Skin epidermis (tissue), 12 donors: ENCODE results near the gene CPVL.
A peak's percentile ranks its signal among the peaks of the same experiment; 100 is the strongest.

Source experiments
- H3K27ac ChIP-seq, 21 experiments: fragments of 200-600 bp; sonication (generic) in 11 of 21; one replicate each; pipeline ENCODE4 v1.5.0; 2020; ENCODE audit warnings: mild to moderate bottlenecking in 3 of 21, inconsistent platforms in 2 of 21, moderate library complexity in 2 of 21
- H3K4me3 ChIP-seq, 7 experiments: fragments of 200-600 bp; sonication (generic) in 2 of 7; one replicate each; pipeline ENCODE4 v1.5.0; 2020; ENCODE audit warnings: inconsistent platforms in 2 of 7, mild to moderate bottlenecking in 2 of 7, moderate library complexity in 1 of 7

The CPVL gene

DNA sequence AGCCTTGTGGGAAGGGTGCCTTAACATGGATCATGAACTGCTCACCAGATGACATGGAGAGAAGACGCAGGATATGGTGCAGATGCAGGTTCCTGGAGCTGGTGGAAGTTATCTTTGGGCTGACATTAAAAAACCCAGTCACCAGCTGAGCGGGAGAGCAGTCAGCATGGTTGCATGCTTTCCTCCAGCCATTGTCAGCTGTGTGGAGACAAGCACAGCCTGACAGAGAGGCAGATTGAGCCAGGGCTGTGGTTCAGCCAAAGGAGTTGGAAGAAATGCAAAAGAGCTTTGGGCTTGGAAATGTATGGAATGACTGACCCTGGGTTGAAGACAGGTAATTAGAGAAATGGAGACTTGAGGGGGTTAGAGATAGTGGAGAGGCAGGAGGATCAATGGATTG, 79.7 kb downstream of the CPVL start:
- Histone ChIP-seq H3K27ac (no peak overlapping the region), H3K4me3 (no peak overlapping the region)

DNA sequence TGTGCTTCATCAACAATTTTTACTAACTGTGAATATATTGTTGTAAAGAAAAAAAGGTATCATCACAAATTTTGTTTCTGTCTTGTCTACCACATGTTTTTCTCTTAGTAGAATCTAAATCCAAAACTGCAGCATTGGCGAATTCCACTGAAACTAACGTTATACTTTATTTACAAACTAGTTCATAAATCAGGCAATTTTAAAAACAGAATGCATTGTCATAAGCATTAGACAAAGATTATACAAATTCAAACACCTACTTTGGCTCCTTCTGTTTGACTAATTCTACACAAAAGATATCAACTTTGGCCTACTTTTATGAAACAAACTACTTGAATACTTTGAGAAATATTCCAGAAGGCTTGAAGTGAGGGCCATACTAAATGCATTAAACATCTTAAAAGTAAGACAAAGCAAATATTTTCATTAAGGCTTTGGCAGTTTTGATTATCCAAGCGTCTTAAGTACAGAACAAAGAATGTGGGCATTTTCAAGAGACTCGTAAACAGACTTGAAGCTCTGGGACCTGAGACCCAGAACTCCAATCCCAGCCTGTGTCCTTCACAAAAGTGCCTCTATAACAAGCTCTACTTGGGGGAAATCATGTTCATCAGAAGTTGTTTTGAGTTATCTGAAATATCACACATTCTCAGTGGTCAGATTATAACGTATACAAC, 81.0 kb downstream of the CPVL start:
- no peak overlapping the region for H3K27ac ChIP-seq
- H3K4me3 ChIP-seq = no peak overlapping the region

DNA sequence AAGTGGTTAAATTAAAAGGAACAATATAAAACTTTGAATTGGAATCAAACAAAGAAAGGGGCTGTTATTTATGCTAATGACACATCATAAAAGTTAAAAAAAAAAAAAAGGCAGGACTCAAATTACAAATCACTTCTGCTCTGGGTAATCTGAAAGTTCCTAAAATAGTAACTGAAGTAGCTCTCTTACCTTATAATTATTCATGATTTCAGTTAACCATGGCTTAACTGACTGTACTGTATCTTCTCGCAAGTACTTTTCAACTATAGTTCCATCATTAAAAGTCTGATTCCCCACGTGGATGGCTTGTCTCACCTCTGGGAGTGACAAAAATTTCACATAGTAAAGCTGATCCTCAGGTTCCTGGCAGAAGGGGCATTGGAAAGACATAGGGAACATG, 82.5 kb downstream of the CPVL start:
- Histone ChIP-seq H3K4me3 (no peak overlapping the region), H3K27ac (no peak overlapping the region)

DNA sequence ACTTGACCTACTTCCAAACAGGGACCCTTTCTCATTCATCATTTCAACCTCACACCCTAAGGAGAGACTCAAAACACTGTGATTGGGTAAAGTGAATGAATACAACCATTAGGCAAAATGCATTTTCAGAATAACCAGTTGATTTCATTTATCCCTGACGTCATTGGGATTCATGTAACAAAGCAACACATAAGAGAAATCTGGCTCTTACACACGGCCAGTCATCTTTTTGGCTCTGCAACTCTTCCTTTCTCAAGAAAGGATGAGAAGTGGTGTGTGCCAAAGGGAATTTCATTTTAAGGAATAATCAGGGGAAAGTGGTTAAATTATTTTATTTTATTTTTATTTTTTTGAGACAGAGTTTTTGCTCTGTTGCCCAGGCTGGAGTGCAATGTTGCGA, 83.1 kb downstream of the CPVL start:
- Histone ChIP-seq H3K27ac (no peak overlapping the region), H3K4me3 (no peak overlapping the region)

DNA sequence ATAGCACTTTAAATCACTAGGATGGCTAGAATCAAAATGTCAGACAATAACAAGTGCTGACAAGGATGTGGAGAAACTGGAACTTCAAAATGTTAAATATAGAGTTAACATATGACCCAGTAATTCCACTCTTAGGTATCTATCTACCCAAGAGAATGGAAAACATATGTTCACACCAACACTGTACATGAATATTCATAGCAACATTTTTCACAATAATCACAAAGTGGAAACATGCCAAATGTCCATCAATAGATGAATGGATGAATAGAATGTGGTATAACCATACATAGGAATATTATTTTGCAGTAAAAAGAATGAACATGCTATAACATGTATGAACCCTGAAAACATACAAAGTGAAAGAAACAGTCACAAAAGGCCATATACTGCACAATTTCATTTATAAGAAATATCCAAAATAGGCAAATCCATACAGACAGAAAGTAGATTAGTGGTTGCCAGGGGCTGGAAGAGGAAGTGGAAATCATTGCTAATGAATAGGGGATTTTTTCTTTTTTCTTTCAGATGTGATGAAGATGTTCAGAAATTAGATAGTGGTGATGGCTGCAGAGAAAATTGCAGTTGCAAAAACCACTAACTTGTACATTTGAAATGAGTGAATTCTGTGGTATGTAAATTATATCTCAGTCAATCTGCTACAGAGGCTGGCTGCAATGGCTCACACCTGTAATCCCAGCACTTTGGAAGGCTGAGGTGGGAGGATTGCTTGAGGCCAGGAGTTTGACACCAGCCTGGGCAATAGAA, 93.0 kb downstream of the CPVL start:
- no peak overlapping the region for H3K4me3 ChIP-seq
- no peak overlapping the region for H3K27ac ChIP-seq

DNA sequence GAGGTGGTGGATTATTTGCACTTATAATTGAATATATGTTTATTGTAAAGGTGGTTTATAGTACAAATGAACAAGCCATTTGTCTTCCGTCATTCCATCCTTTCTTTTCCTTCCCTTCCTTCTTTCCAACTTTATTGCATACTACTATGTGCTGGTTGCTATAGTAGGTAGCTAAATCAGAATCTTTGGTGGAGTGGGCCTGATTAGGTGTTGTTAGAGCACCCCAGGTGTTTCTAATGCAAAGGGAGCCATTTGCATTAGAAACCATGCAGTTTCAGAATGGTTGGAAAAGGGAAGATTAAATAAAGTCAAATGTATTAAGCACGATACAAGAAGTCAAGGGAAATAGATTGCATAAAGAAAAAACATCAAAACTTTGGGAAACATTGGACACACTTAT, 99.4 kb downstream of the CPVL start:
- Histone ChIP-seq H3K4me3 (no peak overlapping the region), H3K27ac (no peak overlapping the region)

DNA sequence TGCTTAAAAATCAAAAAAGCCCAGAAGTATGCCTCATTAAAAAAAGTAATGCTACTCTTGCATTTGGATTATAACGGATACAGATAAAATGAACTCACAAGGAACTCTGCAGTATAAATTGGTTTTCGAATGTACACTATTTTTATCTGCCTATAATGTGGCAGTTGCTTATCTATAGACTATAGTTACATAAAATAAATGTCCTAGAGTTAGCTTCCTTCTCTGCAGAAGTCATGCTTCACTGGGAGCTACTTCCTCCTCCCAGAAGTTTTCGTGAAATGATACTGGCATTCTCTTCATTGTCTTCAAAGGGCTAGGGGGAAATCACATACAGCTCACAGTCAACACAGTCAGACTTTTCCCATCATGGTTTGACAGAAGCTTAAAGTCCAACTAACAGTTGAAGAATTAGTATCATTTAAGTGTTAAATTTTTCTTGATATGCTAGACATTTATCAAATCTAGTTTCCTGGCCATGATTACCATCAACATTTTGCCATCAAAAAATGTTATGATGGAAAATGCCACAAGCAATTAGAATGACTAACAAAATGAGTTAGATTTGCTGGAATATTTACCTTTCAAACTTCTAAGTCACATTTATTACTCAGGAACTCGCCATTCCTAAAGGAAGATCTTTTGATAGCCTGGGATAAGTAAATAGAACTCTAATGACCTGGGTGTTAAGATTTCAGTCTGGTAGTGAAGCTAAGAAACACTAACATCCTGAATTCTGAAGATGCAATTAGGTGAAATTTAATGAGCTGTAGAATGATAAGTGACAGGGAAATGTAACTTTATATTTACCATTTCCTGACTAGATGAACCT, 100.9 kb downstream of the CPVL start:
- no peak overlapping the region for H3K4me3 ChIP-seq

DNA sequence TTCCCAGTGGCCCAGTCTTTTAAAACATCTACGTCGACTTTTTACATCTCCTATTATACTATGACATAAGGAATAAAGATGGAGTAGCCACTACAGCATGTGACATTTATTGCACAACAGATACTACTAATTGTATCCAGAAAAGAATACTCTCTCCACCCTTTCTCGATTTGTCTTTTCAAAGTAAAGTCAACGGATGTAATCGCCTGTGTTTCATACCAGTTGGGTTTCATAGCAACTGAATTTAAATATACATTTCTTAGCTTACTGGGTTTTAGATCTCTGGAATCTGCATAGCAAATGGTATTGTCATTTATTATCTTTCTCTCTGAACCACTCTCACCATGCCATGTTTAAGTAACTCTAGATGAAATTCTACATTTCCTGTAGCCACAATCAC, 101.8 kb downstream of the CPVL start:
- Histone ChIP-seq H3K27ac (no peak overlapping the region), H3K4me3 (no peak overlapping the region)

More for the DNA sequence above, 100.9 kb downstream of the CPVL start:
- no peak overlapping the region for H3K27ac ChIP-seq

DNA sequence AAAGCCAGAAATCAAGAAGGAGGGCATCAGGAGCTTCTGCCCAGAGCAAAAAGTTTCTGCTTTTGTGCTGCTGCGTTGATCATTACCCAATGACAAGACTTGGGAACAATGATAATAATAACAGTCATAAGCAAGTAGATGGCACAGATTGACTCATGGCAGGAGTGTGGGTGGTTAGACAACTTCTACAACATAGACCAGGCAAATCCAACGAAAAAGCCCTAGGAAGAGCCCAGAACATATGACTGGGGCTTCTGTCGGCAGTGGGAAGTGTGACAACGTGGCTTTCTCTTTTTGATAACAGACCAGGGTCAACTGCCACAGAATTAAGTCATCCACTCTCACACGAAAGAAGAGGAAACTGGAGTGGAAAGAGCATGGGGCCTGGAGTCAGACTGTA, 102.8 kb downstream of the CPVL start:
- H3K27ac ChIP-seq = no peak overlapping the region
- H3K4me3 ChIP-seq = no peak overlapping the region

DNA sequence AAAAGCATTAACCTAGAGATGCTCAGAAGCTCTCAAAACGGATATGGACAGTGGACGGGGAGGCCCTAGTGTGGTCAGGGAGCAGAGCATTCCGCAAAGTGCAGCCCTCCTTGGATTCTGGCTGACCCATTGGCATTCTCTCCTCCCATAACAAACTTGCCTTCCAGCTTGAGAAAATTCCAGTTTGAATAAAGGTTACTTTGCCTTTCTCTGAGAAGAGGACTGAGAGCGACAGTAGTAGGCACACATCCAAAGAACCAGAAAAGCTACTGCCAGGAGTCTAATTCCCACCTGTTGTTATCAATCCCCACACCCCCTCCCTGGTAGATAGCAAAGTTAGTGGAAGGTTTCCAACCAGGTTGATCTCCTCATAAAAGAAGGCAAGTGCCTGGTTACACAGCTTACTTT, 103.5 kb downstream of the CPVL start:
- H3K4me3 ChIP-seq = no peak overlapping the region
- no peak overlapping the region for H3K27ac ChIP-seq

DNA sequence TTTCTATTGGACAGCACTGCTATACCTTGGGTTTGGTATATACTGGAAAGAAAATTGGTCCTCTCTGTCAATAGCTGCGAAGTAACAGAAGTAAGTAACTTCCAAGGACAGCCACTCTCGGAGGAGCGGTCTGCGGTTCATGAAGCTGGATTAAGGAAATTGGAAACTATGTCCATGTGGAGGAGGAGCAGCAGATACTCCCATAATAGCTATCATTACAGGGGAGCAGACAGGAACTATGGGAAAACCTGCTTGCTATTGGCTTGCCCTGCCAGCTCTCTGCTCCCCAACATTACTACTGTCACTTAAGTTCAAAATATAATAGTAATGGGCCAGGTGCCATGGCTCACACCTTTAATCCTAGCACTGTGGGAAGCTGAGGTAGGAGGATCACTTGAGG, 104.3 kb downstream of the CPVL start:
- Histone ChIP-seq H3K4me3 (no peak overlapping the region), H3K27ac (no peak overlapping the region)

DNA sequence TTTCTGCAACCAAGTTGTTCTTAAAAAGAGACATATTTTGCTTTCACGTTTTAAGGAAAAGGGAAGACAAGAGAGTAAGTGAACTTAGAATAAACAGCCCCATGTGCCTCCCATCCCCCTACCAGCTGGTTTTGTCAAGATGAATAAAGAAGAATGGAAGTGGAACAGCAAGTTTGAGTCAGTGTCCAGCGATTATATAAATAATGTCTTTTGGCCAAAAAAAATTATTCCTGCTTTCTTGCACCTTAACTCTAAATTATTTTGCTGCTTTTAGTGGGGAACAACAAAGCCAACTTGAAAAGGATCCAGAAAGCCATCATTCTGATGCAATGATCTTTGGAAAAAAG, 105.8 kb downstream of the CPVL start:
- Histone ChIP-seq H3K4me3 (no peak overlapping the region), H3K27ac (peak overlapping the region in 2 of 21 experiments; percentile 28)

DNA sequence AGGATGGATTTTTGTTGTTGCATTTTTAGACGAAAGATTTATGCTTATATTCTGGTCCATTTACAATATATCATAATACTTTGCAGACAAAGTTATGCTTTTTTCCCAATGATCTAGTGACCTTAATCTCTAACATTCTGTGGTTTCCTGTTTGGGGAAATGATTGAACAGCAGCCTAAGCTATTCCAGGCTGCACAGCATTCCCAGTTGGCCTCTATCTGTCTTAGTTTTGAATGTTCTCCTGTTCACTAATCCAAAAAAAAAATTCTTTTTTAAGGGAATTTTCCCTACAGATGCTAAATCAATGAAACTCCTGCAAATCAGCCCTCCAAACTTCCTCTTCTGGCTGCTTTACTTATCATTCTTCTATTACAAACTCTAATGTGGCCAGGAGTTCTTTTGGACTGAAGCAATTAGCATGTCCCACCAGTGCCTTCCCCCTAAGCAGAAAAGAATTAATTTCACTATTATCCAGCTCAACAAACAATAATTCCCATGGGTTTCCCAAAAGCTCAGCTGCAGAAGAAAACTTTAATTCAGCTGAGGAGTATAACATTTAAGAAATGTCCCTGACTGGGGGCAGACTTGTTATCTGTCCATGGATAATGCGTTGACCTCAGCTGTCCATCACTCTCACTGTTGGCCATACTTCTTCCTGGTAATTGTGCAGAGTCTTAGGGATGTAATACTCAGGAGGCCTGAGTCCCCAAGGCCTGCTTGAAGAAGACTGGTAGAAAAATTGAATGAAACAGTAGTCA, 106.3 kb downstream of the CPVL start:
- Histone ChIP-seq H3K4me3 (no peak overlapping the region), H3K27ac (peak overlapping the region in 3 of 21 experiments; percentile 15 to 28 (median 28))

DNA sequence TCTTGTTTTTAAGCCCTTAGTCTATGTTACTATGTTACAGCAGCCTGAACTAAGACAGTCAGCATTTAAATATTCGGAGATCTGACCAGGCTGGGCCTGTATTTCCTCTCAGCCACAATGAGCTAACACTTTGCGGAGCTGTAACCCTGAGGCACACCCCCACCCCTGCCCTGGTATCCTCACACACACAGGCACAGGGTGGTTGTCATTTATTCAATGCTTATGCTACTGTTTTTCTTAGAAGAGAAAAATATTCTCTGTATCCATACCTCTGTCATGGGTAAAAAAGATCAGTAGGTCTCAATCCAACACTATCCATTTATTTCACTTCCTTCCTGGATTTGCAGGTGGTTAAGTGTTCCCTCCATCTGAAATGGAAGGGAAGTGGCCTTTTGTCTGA, 107.9 kb downstream of the CPVL start:
- Histone ChIP-seq H3K4me3 (no peak overlapping the region), H3K27ac (no peak overlapping the region)

DNA sequence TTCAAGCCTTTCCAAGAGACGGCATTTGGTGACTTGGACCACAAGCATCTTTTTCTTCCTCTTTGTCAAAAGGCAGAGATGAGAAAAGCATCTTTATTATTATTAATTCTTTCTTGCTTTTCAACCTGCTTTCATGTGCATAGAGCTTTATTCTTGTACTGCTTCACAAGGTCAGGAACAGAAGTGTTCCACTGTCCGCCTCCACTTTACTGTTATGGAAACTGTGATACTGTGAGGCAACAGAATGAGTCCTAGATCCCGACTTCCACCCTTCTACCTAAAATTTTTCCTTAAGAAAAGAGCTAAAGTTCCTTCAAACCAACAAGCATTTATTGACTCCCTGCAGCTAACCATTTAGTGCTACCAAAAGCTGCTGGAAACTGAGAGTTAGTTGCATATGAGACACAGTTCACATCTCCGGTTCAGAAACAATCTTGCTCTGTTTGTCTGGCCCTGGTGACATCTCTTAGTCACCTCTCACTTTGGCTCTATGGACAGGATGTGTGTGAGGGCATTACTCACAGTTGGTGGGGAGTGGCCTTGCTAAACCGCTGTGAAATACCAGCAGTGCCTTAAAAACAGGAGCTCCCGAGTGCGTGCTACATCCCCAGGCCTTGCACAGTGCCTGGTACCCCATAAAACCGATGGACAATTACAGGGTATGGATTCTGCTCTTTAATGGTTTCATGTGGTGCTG, 111.1 kb downstream of the CPVL start:
- H3K4me3 ChIP-seq = no peak overlapping the region
- H3K27ac ChIP-seq = no peak overlapping the region

DNA sequence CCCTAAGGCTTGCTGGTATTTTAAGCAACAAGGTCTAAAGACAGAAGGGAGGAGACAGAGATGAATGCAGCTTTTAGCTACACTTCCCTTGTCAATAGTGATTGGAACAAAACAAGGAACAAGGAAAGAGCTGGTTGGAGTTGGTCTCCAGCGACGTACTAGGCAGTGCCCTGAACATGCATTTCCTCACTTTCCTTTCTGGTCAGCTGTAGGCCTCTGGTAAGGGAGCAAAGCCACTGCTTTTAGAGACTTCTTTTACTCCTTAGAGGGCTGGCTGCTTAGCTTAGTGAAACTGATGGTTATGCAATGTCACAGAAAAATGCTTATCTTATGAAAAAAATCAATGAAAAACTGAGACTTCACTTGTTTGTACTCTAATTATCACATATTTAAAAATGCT, 112.8 kb downstream of the CPVL start:
- Histone ChIP-seq H3K27ac (no peak overlapping the region), H3K4me3 (no peak overlapping the region)

DNA sequence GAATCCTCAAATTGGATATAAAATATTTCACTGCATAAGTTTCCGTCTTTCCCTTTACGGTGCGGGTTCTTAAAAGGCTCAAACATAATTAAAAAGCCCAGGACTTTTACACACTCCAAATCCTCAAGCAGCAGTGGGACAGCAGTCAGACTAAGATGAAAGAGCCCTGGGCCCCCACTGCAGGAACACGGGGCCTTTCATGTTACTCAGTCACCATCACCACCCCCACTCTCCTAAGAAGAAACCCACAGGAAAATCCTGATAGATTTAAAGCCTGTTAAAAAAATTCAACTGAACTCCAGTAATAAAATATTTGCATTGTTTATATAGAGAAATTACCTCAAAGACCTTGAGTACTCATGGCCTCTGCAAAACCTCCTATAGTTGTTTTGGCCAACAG, 114.2 kb downstream of the CPVL start:
- no peak overlapping the region for H3K27ac ChIP-seq
- H3K4me3 ChIP-seq = no peak overlapping the region

DNA sequence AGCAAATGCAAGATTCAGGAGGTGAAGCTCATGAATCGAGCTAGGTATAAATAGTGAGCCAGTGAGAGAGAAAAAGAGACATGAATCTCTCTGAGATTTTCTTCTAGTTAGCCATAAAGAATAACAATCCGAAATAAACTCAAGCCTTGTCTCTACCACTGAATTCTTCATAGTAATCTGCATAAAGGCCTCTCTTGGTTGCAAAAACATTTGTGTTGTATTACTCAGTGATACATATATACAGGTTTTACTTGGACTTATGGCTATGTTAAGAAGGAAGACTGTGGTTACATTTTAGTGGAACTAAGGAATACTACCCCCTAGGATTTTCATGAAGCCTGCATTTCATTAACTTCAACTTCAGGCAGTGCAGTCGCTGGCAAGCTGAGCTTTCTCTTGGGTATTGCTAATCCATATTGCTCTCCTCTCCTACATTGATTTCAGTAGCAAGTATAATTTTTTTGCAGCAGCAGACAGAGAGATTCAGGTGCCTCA, 115.5 kb downstream of the CPVL start:
- Histone ChIP-seq H3K27ac (no peak overlapping the region), H3K4me3 (no peak overlapping the region)

DNA sequence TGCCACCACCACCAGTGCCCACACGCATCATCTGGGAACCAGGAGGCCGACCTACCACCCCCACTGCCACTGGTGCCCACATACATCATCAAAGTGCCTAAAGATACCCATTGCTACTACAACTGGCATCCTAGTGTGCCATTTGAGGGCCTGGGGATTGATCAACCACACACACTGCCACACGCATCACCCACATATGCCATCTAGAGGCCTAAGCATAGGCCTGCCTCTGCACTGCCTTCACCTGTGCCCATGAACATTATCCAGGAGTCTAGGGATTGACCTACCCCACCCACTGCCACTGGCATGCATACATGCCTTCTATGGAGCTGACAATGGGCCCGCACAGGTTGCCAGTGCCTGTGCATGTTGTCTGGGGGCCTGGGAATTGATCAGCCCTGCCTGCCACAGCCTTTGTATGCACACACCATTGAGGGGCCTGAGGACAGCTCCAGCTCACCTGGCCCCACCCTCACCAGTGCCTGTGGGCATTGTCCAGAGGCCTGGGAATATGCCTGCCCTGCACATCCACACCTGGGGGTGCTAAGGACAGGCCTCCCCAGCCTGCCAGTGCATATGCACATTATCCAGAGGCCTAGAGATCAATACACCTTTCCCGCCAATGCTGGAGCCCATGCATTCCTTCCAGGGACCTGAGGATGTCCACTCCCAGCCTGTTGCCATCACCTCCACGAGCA, 123.9 kb downstream of the CPVL start:
- Histone ChIP-seq H3K4me3 (no peak overlapping the region), H3K27ac (no peak overlapping the region)
